ENCODE measurements around the gene COL6A5.

DNA sequence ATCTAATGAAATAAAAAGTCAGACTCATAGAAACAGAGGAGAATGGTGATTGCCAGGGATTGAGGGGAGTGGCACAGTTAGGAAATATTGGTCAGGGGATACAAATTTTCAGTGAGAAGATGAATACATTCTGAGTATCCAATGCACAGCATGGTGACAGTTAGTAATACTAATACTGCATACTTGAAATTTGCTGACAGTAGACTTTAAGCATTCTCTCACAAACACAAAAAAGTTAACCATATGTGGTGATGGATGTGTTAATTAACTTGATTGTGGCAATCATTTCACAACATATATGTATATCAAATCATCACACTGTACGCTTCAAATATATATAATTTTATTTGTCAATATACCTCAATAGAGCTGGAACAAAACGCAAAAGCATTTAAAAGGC is 162.3 kb downstream of the COL6A5 start:
- TF ChIP-seq, protein P1, sequence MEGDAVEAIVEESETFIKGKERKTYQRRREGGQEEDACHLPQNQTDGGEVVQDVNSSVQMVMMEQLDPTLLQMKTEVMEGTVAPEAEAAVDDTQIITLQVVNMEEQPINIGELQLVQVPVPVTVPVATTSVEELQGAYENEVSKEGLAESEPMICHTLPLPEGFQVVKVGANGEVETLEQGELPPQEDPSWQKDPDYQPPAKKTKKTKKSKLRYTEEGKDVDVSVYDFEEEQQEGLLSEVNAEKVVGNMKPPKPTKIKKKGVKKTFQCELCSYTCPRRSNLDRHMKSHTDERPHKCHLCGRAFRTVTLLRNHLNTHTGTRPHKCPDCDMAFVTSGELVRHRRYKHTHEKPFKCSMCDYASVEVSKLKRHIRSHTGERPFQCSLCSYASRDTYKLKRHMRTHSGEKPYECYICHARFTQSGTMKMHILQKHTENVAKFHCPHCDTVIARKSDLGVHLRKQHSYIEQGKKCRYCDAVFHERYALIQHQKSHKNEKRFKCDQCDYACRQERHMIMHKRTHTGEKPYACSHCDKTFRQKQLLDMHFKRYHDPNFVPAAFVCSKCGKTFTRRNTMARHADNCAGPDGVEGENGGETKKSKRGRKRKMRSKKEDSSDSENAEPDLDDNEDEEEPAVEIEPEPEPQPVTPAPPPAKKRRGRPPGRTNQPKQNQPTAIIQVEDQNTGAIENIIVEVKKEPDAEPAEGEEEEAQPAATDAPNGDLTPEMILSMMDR (conservative IDR thresholded peaks at IDR 0.05; ENCODE audit: low read depth, low read length) = no peak
- no peak for TF ChIP-seq EZH2phosphoT487 (IDR thresholded peaks at IDR 0.05; ENCODE audit: borderline replicate concordance, low read length)
- TF ChIP-seq EZH2 (IDR thresholded peaks at IDR 0.05; ENCODE audit: low read length, unreplicated experiment) = no peak

Data from PC-3 (cell line).